Parathyroid adenoma (tissue), 2 donors: ENCODE measurements around the gene HSPA4L.

Source experiments
- H2AFZ ChIP-seq: fragments of 300-600 bp; sonication (generic); one replicate; pipeline ENCODE4 v1.7.0; 2017; ENCODE audit warnings: antibody characterized with exemption, mild to moderate bottlenecking
- H3K27ac ChIP-seq: fragments of 300-600 bp; sonication (generic); one replicate; pipeline ENCODE4 v1.7.0; 2017
- H3K27me3 ChIP-seq: fragments of 300-600 bp; sonication (generic); one replicate; pipeline ENCODE4 v1.7.0; 2017; ENCODE audit warnings: low read length; ENCODE audit not compliant: control insufficient read depth, insufficient read depth
- H3K36me3 ChIP-seq: fragments of 300-600 bp; sonication (generic); one replicate; pipeline ENCODE4 v1.7.0; 2017; ENCODE audit warnings: low read length; ENCODE audit not compliant: control insufficient read depth, insufficient read depth
- H3K4me1 ChIP-seq: fragments of 300-600 bp; sonication (generic); one replicate; pipeline ENCODE4 v1.7.0; 2017; ENCODE audit warnings: control low read depth
- H3K4me2 ChIP-seq: fragments of 300-600 bp; sonication (generic); one replicate; pipeline ENCODE4 v1.7.0; 2017; ENCODE audit warnings: low read length
- H3K4me3 ChIP-seq: fragments of 300-600 bp; sonication (generic); one replicate; pipeline ENCODE4 v1.7.0; 2017; ENCODE audit warnings: low read depth, low read length
- H3K79me2 ChIP-seq: fragments of 300-600 bp; sonication (generic); one replicate; pipeline ENCODE4 v1.7.0; 2017; ENCODE audit warnings: control low read depth
- H3K9ac ChIP-seq: fragments of 300-600 bp; sonication (generic); one replicate; pipeline ENCODE4 v1.7.0; 2017; ENCODE audit warnings: mild to moderate bottlenecking
- H3K9me3 ChIP-seq: fragments of 300-600 bp; sonication (generic); one replicate; pipeline ENCODE4 v1.7.0; 2017; ENCODE audit warnings: low read length; ENCODE audit not compliant: control insufficient read depth
- TF ChIP-seq, protein P1 (sequence below): fragments of 300-600 bp; sonication (generic); IDR thresholded peaks from one replicate; pipeline ENCODE4 v1.7.0; 2017; ENCODE audit warnings: antibody characterized with exemption, mild to moderate bottlenecking
- donor health status: primary hyperparathyroidism.

Gene HSPA4L

GRCh38 chr4:127759893-127760292, 22.2 kb upstream of the HSPA4L start:
- H3K4me1 ChIP-seq: no peaks in the 10 kb centered on the region
- H3K9me3 ChIP-seq: no peaks in the 10 kb centered on the region
- H3K27ac ChIP-seq: no peak overlapping the region
- TF ChIP-seq, protein P1, sequence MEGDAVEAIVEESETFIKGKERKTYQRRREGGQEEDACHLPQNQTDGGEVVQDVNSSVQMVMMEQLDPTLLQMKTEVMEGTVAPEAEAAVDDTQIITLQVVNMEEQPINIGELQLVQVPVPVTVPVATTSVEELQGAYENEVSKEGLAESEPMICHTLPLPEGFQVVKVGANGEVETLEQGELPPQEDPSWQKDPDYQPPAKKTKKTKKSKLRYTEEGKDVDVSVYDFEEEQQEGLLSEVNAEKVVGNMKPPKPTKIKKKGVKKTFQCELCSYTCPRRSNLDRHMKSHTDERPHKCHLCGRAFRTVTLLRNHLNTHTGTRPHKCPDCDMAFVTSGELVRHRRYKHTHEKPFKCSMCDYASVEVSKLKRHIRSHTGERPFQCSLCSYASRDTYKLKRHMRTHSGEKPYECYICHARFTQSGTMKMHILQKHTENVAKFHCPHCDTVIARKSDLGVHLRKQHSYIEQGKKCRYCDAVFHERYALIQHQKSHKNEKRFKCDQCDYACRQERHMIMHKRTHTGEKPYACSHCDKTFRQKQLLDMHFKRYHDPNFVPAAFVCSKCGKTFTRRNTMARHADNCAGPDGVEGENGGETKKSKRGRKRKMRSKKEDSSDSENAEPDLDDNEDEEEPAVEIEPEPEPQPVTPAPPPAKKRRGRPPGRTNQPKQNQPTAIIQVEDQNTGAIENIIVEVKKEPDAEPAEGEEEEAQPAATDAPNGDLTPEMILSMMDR: no peak
- no peak overlapping the region for H2AFZ ChIP-seq
- H3K79me2 ChIP-seq: no peaks in the 10 kb centered on the region
- H3K27me3 ChIP-seq: no peaks in the 10 kb centered on the region
- H3K9ac ChIP-seq: no peak overlapping the region
- H3K36me3 ChIP-seq: no peaks in the 10 kb centered on the region
- H3K4me2 ChIP-seq: no peak overlapping the region
- no peak overlapping the region for H3K4me3 ChIP-seq

- Histone ChIP-seq H3K79me2 (no peaks in the 10 kb centered on the region), H3K9ac (no peak overlapping the region), H3K4me3 (no peak overlapping the region), H3K9me3 (no peaks in the 10 kb centered on the region), H3K27me3 (no peaks in the 10 kb centered on the region), H3K4me1 (no peaks in the 10 kb centered on the region), H3K4me2 (no peak overlapping the region), H2AFZ (no peak overlapping the region), H3K27ac (no peak overlapping the region), H3K36me3 (no peaks in the 10 kb centered on the region)
- TF ChIP-seq, protein P1: no peak
These were observed 10.4 kb upstream of the HSPA4L start for GRCh38 chr4:127771535-127772275.

GRCh38 chr4:127772769-127773671, 9.1 kb upstream of the HSPA4L start:
- TF ChIP-seq, protein P1: no peak
- H3K4me2 ChIP-seq: no peak overlapping the region

DNA sequence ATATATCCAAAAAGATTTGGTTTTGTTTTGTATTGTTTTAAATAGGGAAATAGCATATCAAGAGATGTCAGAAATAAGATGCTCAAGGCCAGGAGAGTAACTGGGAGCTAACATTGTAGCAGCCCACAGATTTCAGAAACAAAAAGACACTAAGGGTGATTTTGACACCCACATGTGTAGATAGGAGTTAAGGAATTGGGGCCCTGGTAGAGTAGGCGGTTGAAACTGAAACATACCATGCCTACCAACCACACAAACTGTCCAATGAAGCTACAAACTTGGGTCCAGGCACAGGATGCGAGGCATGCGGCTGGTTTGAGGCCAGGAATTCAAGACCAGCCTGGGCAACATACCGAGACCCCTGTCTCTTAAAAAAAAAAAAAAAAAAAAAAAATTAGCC, 6.3 kb upstream of the HSPA4L start:
- Histone ChIP-seq H2AFZ (no peak overlapping the region), H3K36me3 (no peaks in the 10 kb centered on the region), H3K4me2 (no peak overlapping the region), H3K4me3 (no peak overlapping the region), H3K9ac (no peak overlapping the region), H3K4me1 (no peaks in the 10 kb centered on the region), H3K27me3 (no peaks in the 10 kb centered on the region), H3K79me2 (no peaks in the 10 kb centered on the region), H3K27ac (no peak overlapping the region), H3K9me3 (no peaks in the 10 kb centered on the region)
- TF ChIP-seq, protein P1: no peak

More at GRCh38 chr4:127772769-127773671, 9.1 kb upstream of the HSPA4L start:
- Histone ChIP-seq H3K4me1 (no peaks in the 10 kb centered on the region), H3K27ac (no peak overlapping the region), H3K9ac (no peak overlapping the region), H3K9me3 (no peaks in the 10 kb centered on the region), H3K79me2 (no peaks in the 10 kb centered on the region), H2AFZ (no peak overlapping the region), H3K27me3 (no peaks in the 10 kb centered on the region), H3K4me3 (no peak overlapping the region), H3K36me3 (no peaks in the 10 kb centered on the region)
